ENCODE measurements around the gene FAM9A.

GRCh38 chrX:8849458-8849857 lies 48.3 kb upstream of the FAM9A start:
- TF ChIP-seq CTCF (IDR thresholded peaks at IDR 0.05) (no peak), POLR2A (IDR thresholded peaks at IDR 0.05) (no peak), EP300 (IDR thresholded peaks at IDR 0.05) (no peak)
